HEK293 (cell line): ENCODE results near the gene STK35.

ENCODE experiments used
- CTCF ChIA-PET: fragments of 350-600 bp; formaldehyde crosslinking; extraction: SDS; loops from one replicate; lab custom pipeline; 2021; ENCODE audit warnings: antibody characterized with exemption; lab: Yijun Ruan, JAX
- POLR2A ChIA-PET: fragments of 300-600 bp; formaldehyde crosslinking; extraction: SDS; loops from one replicate; lab custom pipeline; 2020; ENCODE audit warnings: antibody characterized with exemption, inconsistent platforms; lab: Yijun Ruan, JAX
- H3K27ac ChIP-seq: fragments of 200-500 bp; sonication (Bioruptor generic); 2 replicates; pipeline ENCODE4 v1.5.1; 2014; ENCODE audit warnings: low read depth, low read length, control low read depth, inconsistent platforms; ENCODE audit errors: extremely low read depth
- H3K36me3 ChIP-seq, 2 experiments: fragments of 200-500 bp in 1 of 2; sonication (Bioruptor generic) in 1 of 2; 1 replicate in 1 of 2; 2 replicates in 1 of 2; pipeline ENCODE4 v1.5.1; 2014 to 2017; ENCODE audit warnings: inconsistent platforms in 2 of 2, low read length in 2 of 2; ENCODE audit not compliant: control insufficient read depth in 2 of 2, insufficient read depth in 1 of 2
- H3K4me1 ChIP-seq: fragments of 200-500 bp; sonication (Bioruptor generic); 2 replicates; pipeline ENCODE4 v1.5.1; 2014; ENCODE audit warnings: mild to moderate bottlenecking, low read length, inconsistent platforms; ENCODE audit not compliant: control insufficient read depth, insufficient read depth
- H3K4me3 ChIP-seq: 2 replicates; pipeline ENCODE4 v1.5.1; 2011; ENCODE audit warnings: low read depth, mild to moderate bottlenecking, control low read depth, low read length, moderate library complexity
- H3K9me3 ChIP-seq: fragments of 200-500 bp; sonication (Bioruptor generic); 2 replicates; pipeline ENCODE4 v1.5.1; 2014; ENCODE audit warnings: low read depth, low read length, inconsistent platforms; ENCODE audit not compliant: control insufficient read depth, insufficient read depth
- GLI2 ChIP-seq: fragments of 450-650 bp; formaldehyde crosslinking; IDR thresholded peaks from 2 replicates; pipeline ENCODE4; 2017; ENCODE audit warnings: missing biosample characterization, missing genetic modification characterization, low read depth, borderline replicate concordance
- KLF9 ChIP-seq: fragments of 450-650 bp; formaldehyde crosslinking; IDR thresholded peaks from 2 replicates; pipeline ENCODE4 v1.5.1; 2016; ENCODE audit warnings: missing biosample characterization, missing genetic modification characterization, low read depth
- PRDM6 ChIP-seq: fragments of 450-650 bp; formaldehyde crosslinking; IDR thresholded peaks from 2 replicates; pipeline ENCODE4 v1.5.1; 2017; ENCODE audit warnings: missing biosample characterization, missing genetic modification characterization
- REST ChIP-seq: fragments of 450-650 bp; formaldehyde crosslinking; IDR thresholded peaks from 2 replicates; pipeline ENCODE4 v1.5.1; 2016; ENCODE audit warnings: missing biosample characterization, missing genetic modification characterization
- SCRT2 ChIP-seq: fragments of 450-650 bp; formaldehyde crosslinking; IDR thresholded peaks from 2 replicates; pipeline ENCODE4 v1.5.1; 2016; ENCODE audit warnings: missing biosample characterization, missing genetic modification characterization
- SP7 ChIP-seq: fragments of 450-650 bp; formaldehyde crosslinking; IDR thresholded peaks from 2 replicates; pipeline ENCODE4 v1.5.1; 2016; ENCODE audit warnings: missing biosample characterization, missing genetic modification characterization
- ZBTB21 ChIP-seq: fragments of 450-650 bp; formaldehyde crosslinking; IDR thresholded peaks from 2 replicates; pipeline ENCODE4 v1.5.1; 2017; ENCODE audit warnings: missing biosample characterization, missing genetic modification characterization
- ZFP3 ChIP-seq: fragments of 450-650 bp; formaldehyde crosslinking; IDR thresholded peaks from 2 replicates; pipeline ENCODE4 v1.5.1; 2016; ENCODE audit warnings: low read depth, missing biosample characterization, missing genetic modification characterization
- ZNF112 ChIP-seq: fragments of 450-650 bp; formaldehyde crosslinking; IDR thresholded peaks from 2 replicates; pipeline ENCODE4 v1.5.0; 2017; ENCODE audit warnings: missing biosample characterization, missing genetic modification characterization
- ZNF114 ChIP-seq: fragments of 450-650 bp; formaldehyde crosslinking; IDR thresholded peaks from 2 replicates; pipeline ENCODE4 v1.5.0; 2017; ENCODE audit warnings: missing biosample characterization, missing genetic modification characterization
- ZNF138 ChIP-seq: fragments of 450-650 bp; formaldehyde crosslinking; IDR thresholded peaks from 2 replicates; pipeline ENCODE4 v1.5.1; 2016; ENCODE audit warnings: missing biosample characterization, missing genetic modification characterization, borderline replicate concordance
- ZNF174 ChIP-seq: fragments of 450-650 bp; formaldehyde crosslinking; IDR thresholded peaks from 2 replicates; pipeline ENCODE4 v1.5.0; 2017; ENCODE audit warnings: missing biosample characterization, mild to moderate bottlenecking, missing genetic modification characterization
- ZNF211 ChIP-seq: fragments of 450-650 bp; formaldehyde crosslinking; IDR thresholded peaks from 2 replicates; pipeline ENCODE4 v1.5.1; 2016; ENCODE audit warnings: low read depth, missing biosample characterization, missing genetic modification characterization
- ZNF514 ChIP-seq: fragments of 450-650 bp; formaldehyde crosslinking; IDR thresholded peaks from 2 replicates; pipeline ENCODE4 v1.5.1; 2016; ENCODE audit warnings: missing biosample characterization, missing genetic modification characterization
- ZNF585B ChIP-seq: fragments of 450-650 bp; formaldehyde crosslinking; IDR thresholded peaks from 2 replicates; pipeline ENCODE4 v1.5.1; 2016; ENCODE audit warnings: missing biosample characterization, missing genetic modification characterization
- ZNF610 ChIP-seq: fragments of 450-650 bp; formaldehyde crosslinking; IDR thresholded peaks from 2 replicates; pipeline ENCODE4 v1.5.1; 2016; ENCODE audit warnings: missing biosample characterization, missing genetic modification characterization, borderline replicate concordance
- ZNF624 ChIP-seq: fragments of 450-650 bp; formaldehyde crosslinking; IDR thresholded peaks from 2 replicates; pipeline ENCODE4 v1.5.1; 2017; ENCODE audit warnings: missing biosample characterization, missing genetic modification characterization
- ZNF670 ChIP-seq: fragments of 450-650 bp; formaldehyde crosslinking; IDR thresholded peaks from 2 replicates; pipeline ENCODE4 v1.5.1; 2016; ENCODE audit warnings: missing biosample characterization, missing genetic modification characterization, low read depth
- ZNF777 ChIP-seq: fragments of 450-650 bp; formaldehyde crosslinking; IDR thresholded peaks from 2 replicates; pipeline ENCODE4 v1.5.1; 2017; ENCODE audit warnings: missing biosample characterization, missing genetic modification characterization, borderline replicate concordance
- ZNF830 ChIP-seq: fragments of 450-650 bp; IDR thresholded peaks from 2 replicates; pipeline ENCODE4 v1.5.0; 2018; ENCODE audit warnings: missing biosample characterization, missing genetic modification characterization, low read depth, mild to moderate bottlenecking, moderate library complexity
- ZSCAN16 ChIP-seq: fragments of 450-650 bp; formaldehyde crosslinking; IDR thresholded peaks from 2 replicates; pipeline ENCODE4 v1.5.1; 2016; ENCODE audit warnings: missing biosample characterization, missing genetic modification characterization
- TF ChIP-seq, protein P1 (sequence below): fragments of 450-650 bp; formaldehyde crosslinking; IDR thresholded peaks from 2 replicates; pipeline ENCODE4 v1.5.1; 2016; ENCODE audit warnings: missing biosample characterization, missing genetic modification characterization
- TF ChIP-seq, protein P2 (sequence below): fragments of 450-650 bp; formaldehyde crosslinking; IDR thresholded peaks from 2 replicates; pipeline ENCODE4 v1.5.1; 2016; ENCODE audit warnings: missing biosample characterization, missing genetic modification characterization

STK35 gene

GRCh38 chr20:2112910-2113309, 11.3 kb downstream of the STK35 start (continued):
- TF ChIP-seq PRDM6 (no peak), ZFP3 (tag by site-specific recombination) (no peak), ZSCAN16 (tag by site-specific recombination) (no peak), ZNF610 (no peak), ZNF670 (tag by site-specific recombination) (no peak), ZNF585B (no peak), REST (tag by site-specific recombination) (no peak)

DNA sequence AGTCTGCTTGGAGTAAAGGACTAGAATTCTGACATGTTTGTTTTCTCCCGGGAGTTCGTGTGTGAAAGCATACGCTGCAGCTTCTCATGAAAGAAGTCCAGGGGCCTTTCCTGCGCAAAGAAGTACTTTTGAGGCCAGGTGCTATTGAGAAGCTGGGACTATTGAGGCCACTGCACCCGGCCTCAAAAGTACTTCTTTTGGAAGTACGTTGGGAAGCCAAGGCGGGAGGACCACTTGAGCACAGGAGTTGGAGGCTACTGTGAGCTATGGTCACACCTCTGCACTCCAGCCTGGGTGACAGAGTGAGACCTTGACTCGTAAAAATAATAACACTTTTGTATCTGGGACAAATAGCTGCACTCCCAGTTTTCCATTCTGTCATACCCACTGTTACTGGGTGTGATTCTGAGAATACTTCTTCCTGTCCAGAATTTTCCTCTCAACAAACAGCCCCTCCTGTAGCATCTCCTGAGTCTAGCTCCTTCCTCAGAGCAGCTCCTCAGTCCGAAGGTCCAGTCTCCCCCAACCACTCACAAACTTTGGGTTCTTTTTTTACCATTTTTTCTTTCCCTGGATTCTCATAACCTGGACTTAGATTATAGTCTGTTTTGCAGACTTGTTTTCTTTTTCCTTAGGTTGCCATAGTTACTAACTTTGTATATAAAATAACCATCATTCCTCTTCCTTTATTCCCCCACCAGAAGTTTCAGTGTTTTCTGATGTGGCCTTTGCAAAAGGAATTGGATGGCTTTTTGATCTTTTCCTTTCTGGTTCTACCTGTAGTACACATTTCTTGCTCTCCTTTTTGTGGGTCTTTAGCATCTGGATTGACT, 12.7 kb downstream of the STK35 start:
- no peaks in the 10 kb centered on the region for H3K9me3 ChIP-seq
- peaks cover 17 to 80% of the 10 kb centered on the region in 2 experiments; a peak in 2 of 3 replicates for H3K36me3 ChIP-seq
- no peak overlapping the region for H3K27ac ChIP-seq
- H3K4me1 ChIP-seq: peaks cover 11% of the 10 kb centered on the region
- POLR2A ChIA-PET: interaction anchor here (2.4 kb wide), 1 partner anchor 12 kb away, joined by 9 read pairs; no protein-coding TSS in a partner anchor
- H3K4me3 ChIP-seq: no peak overlapping the region
- CTCF ChIA-PET: no interaction called here
- TF ChIP-seq SP7 (tag by site-specific recombination) (no peak), ZNF830 (tag by site-specific recombination) (no peak), KLF9 (tag by site-specific recombination) (no peak)
- TF ChIP-seq, protein P1, sequence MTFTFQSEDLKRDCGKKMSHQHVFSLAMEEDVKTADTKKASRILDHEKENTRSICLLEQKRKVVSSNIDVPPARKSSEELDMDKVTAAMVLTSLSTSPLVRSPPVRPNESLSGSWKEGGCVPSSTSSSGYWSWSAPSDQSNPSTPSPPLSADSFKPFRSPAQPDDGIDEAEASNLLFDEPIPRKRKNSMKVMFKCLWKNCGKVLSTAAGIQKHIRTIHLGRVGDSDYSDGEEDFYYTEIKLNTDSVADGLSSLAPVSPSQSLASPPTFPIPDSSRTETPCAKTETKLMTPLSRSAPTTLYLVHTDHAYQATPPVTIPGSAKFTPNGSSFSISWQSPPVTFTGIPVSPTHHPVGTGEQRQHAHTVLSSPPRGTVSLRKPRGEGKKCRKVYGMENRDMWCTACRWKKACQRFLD: no peak

DNA sequence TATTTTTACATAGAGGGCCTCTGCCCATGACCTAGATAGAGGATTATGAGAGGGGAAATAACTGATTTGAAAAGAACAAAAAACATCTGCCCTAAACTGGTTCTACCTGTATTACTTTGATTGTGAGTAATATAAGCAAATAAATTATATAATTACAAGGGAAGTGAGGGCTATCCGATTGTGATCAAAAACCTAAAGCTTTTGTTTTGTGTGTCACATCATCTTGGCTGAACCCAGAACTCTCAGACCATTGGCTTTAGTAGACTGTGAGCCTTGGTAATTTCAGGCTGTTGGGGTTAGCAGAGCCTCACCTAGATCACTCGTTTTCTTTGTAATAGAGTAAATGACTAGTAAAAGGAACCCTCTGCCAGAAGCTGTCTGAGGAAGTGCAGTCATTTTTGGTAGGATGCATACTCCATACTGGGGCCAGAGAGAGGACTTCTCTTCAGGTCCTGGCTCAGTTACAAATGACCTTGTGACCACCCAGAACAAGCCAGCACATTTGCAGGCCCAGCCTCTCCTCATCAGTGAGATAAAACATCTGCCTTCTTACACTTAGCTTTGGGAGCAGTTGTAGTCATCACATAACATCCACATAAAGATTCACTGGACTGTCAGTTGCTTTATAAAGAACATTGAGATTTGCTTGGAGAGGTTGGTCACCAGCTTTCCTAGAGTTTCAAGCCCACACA, 13.5 kb downstream of the STK35 start:
- H3K27ac ChIP-seq: no peak overlapping the region
- CTCF ChIA-PET: no interaction called here
- no peak overlapping the region for H3K4me3 ChIP-seq
- POLR2A ChIA-PET: interaction anchor here (2.4 kb wide), 1 partner anchor 12 kb away, joined by 9 read pairs; no protein-coding TSS in a partner anchor
- H3K4me1 ChIP-seq: peaks cover 7% of the 10 kb centered on the region
- no peaks in the 10 kb centered on the region for H3K9me3 ChIP-seq
- peaks cover 17 to 84% of the 10 kb centered on the region in 2 experiments; a peak in 2 of 3 replicates for H3K36me3 ChIP-seq
- TF ChIP-seq ZNF114 (tag by site-specific recombination): no peak
- no peak for TF ChIP-seq ZBTB21 (tag by site-specific recombination)
- no peak for TF ChIP-seq ZNF514 (tag by site-specific recombination)
- TF ChIP-seq KLF9 (tag by site-specific recombination): no peak
- no peak for TF ChIP-seq ZNF624 (tag by site-specific recombination)
- TF ChIP-seq ZNF112: no peak
- TF ChIP-seq GLI2: no peak
- TF ChIP-seq ZNF777: no peak
- no peak for TF ChIP-seq SCRT2 (tag by site-specific recombination)
- TF ChIP-seq ZNF174: no peak
- TF ChIP-seq, protein P2, sequence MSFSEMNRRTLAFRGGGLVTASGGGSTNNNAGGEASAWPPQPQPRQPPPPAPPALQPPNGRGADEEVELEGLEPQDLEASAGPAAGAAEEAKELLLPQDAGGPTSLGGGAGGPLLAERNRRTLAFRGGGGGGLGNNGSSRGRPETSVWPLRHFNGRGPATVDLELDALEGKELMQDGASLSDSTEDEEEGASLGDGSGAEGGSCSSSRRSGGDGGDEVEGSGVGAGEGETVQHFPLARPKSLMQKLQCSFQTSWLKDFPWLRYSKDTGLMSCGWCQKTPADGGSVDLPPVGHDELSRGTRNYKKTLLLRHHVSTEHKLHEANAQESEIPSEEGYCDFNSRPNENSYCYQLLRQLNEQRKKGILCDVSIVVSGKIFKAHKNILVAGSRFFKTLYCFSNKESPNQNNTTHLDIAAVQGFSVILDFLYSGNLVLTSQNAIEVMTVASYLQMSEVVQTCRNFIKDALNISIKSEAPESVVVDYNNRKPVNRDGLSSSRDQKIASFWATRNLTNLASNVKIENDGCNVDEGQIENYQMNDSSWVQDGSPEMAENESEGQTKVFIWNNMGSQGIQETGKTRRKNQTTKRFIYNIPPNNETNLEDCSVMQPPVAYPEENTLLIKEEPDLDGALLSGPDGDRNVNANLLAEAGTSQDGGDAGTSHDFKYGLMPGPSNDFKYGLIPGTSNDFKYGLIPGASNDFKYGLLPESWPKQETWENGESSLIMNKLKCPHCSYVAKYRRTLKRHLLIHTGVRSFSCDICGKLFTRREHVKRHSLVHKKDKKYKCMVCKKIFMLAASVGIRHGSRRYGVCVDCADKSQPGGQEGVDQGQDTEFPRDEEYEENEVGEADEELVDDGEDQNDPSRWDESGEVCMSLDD (tag by site-specific recombination): no peak
- no peak for TF ChIP-seq ZNF211 (tag by site-specific recombination)
- TF ChIP-seq ZNF138: no peak
